GM12878 (cell line): Measurements from ENCODE around the gene CEP83. TPM values are rescaled to one million over a fixed set of nuclear protein-coding genes. Genes with fewer than 3 reads are reported as not detected.

Experiments used
- ATAC-seq: fragments of 200-7000 bp; cut with Tn5 transposase; 3 replicates; pipeline ENCODE4 v1.9.1; 2020; ENCODE audit warnings: mild to moderate bottlenecking, moderate library complexity
- BruUV-seq: library from RNA; stranded (reverse); fragments of 400-500 nt; replicated peaks from 2 replicates; lab custom pipeline; 2021; lab: Mats Ljungman, UMichigan
- CTCF ChIA-PET: fragments of 300-600 bp; sonication (Branson Sonifier 250); formaldehyde crosslinking; extraction: SDS; loops from one replicate; lab custom pipeline; 2021; ENCODE audit warnings: inconsistent platforms; lab: Yijun Ruan, JAX
- POLR2A ChIA-PET: fragments of 350-600 bp; formaldehyde crosslinking; extraction: SDS; loops from one replicate; lab custom pipeline; 2021; ENCODE audit warnings: inconsistent platforms; lab: Charles Lee
- RAD21 ChIA-PET: fragments of 300-600 bp; sonication (Branson Sonifier 250); formaldehyde crosslinking; loops from one replicate; lab custom pipeline; 2023; ENCODE audit warnings: antibody characterized with exemption; ENCODE audit not compliant: unreplicated experiment; lab: Charles Lee
- SMC1A ChIA-PET: fragments of 300-600 bp; sonication (Branson Sonifier 250); formaldehyde crosslinking; loops from one replicate; lab custom pipeline; 2023; ENCODE audit not compliant: unreplicated experiment, uncharacterized antibody; lab: Charles Lee
- DNase-seq: peaks from one replicate; pipeline ENCODE4 v3.0.0-alpha.2; 2011; ENCODE audit warnings: low read depth, low spot score
- FAIRE-seq: peaks from 3 replicates; lab custom pipeline; 2011; peaks lifted over from hg19 to GRCh38; lab: Jason Lieb, UNC
- H2AFZ ChIP-seq: 2 replicates; pipeline ENCODE4 v1.6.0; 2011; ENCODE audit warnings: low read depth, low read length, control low read depth; ENCODE audit not compliant: control insufficient read depth
- H3K27ac ChIP-seq: 2 replicates; pipeline ENCODE4 v1.5.1; 2011; ENCODE audit warnings: control low read depth; ENCODE audit not compliant: control insufficient read depth, insufficient read depth
- H3K27me3 ChIP-seq, 2 experiments: replicated peaks in 1 of 2; 2 replicates each; pipeline versions ENCODE4 v1.6.0 to v1.6.1; 2011; ENCODE audit warnings: low read length in 1 of 2; ENCODE audit not compliant: control insufficient read depth in 2 of 2, insufficient read depth in 2 of 2
- H3K36me3 ChIP-seq, 2 experiments: 2 replicates each; pipeline ENCODE4 v1.5.1; 2011; ENCODE audit warnings: low read length in 1 of 2; ENCODE audit not compliant: control insufficient read depth in 2 of 2, insufficient read depth in 2 of 2
- H3K4me1 ChIP-seq: 2 replicates; pipeline ENCODE4 v1.6.1; 2011; ENCODE audit warnings: mild to moderate bottlenecking, low read length, moderate library complexity, mixed read lengths; ENCODE audit not compliant: control insufficient read depth, insufficient read depth
- H3K4me2 ChIP-seq: 2 replicates; pipeline ENCODE4 v1.6.0; 2011; ENCODE audit warnings: control low read depth; ENCODE audit not compliant: control insufficient read depth, insufficient read depth
- H3K4me3 ChIP-seq: fragments of 200-600 bp; sonication (generic); 2 replicates; pipeline ENCODE4 v1.5.1; 2016
- H3K79me2 ChIP-seq: 2 replicates; pipeline ENCODE4 v1.6.0; 2011; ENCODE audit warnings: low read length; ENCODE audit not compliant: control insufficient read depth, insufficient read depth
- H3K9ac ChIP-seq: 2 replicates; pipeline ENCODE4 v1.8.0; 2011; ENCODE audit warnings: low read length, control low read depth, mixed read lengths; ENCODE audit not compliant: control insufficient read depth, insufficient read depth
- H3K9me3 ChIP-seq: replicated peaks from 3 replicates; pipeline ENCODE4 v1.5.1; 2011; ENCODE audit warnings: mild to moderate bottlenecking, low read length; ENCODE audit not compliant: control insufficient read depth, insufficient read depth
- H4K20me1 ChIP-seq: 2 replicates; pipeline ENCODE4 v1.6.0; 2011; ENCODE audit not compliant: control insufficient read depth, insufficient read depth
- BHLHE40 ChIP-seq, 2 experiments: fragments of 450-650 bp in 1 of 2; IDR thresholded peaks; 2 replicates each; pipeline ENCODE4 v1.6.1; 2011 to 2017; ENCODE audit warnings: low read depth in 2 of 2, borderline replicate concordance in 1 of 2, improper control_type of control experiment in 1 of 2, low read length in 1 of 2, mild to moderate bottlenecking in 1 of 2
- CHD2 ChIP-seq: IDR thresholded peaks from 2 replicates; pipeline ENCODE4 v1.6.1; 2011; ENCODE audit warnings: low read depth, low read length, improper control_type of control experiment, borderline replicate concordance
- CREM ChIP-seq: IDR thresholded peaks from 2 replicates; pipeline ENCODE4 v1.6.1; 2014; ENCODE audit warnings: antibody characterized with exemption, low read depth
- FOXM1 ChIP-seq: IDR thresholded peaks from 2 replicates; pipeline ENCODE4 v1.6.1; 2012; ENCODE audit warnings: low read depth, mild to moderate bottlenecking, inconsistent platforms, low read length, moderate library complexity
- HDAC2 ChIP-seq: fragments of 200-600 bp; sonication (generic); IDR thresholded peaks from 2 replicates; pipeline ENCODE4 v1.6.1; 2017
- JUNB ChIP-seq: IDR thresholded peaks from 2 replicates; pipeline ENCODE4 v1.6.1; 2016; ENCODE audit warnings: antibody characterized with exemption, mild to moderate bottlenecking
- MEF2A ChIP-seq: IDR thresholded peaks from 2 replicates; pipeline ENCODE4 v1.6.1; 2011; ENCODE audit warnings: low read depth, mild to moderate bottlenecking, low read length, moderate library complexity; ENCODE audit not compliant: insufficient read depth
- MEF2B ChIP-seq: fragments of 450-650 bp; IDR thresholded peaks from 2 replicates; pipeline ENCODE4 v1.6.1; 2018; ENCODE audit warnings: mild to moderate bottlenecking, moderate library complexity; ENCODE audit not compliant: partially characterized antibody, poor library complexity, severe bottlenecking
- NFIC ChIP-seq: IDR thresholded peaks from 2 replicates; pipeline ENCODE4 v1.6.1; 2012; ENCODE audit warnings: low read depth, mild to moderate bottlenecking, inconsistent platforms, low read length, moderate library complexity
- NR2F1 ChIP-seq: fragments of 450-650 bp; conservative IDR thresholded peaks from 2 replicates; pipeline ENCODE4 v1.6.1; 2017; ENCODE audit warnings: mild to moderate bottlenecking
- RUNX3 ChIP-seq: IDR thresholded peaks from 2 replicates; pipeline ENCODE4 v1.6.1; 2012; ENCODE audit warnings: low read length, inconsistent platforms
- SMAD1 ChIP-seq: fragments of 450-650 bp; IDR thresholded peaks from 2 replicates; pipeline ENCODE4 v1.6.1; 2018; ENCODE audit warnings: mild to moderate bottlenecking, low read depth; ENCODE audit not compliant: partially characterized antibody
- SREBF1 ChIP-seq: IDR thresholded peaks from 2 replicates; pipeline ENCODE4 v1.6.1; 2012; ENCODE audit warnings: mild to moderate bottlenecking, low read length
- TCF7 ChIP-seq: IDR thresholded peaks from 2 replicates; pipeline ENCODE4 v1.6.1; 2014; ENCODE audit warnings: antibody characterized with exemption, borderline replicate concordance
- ZNF384 ChIP-seq: IDR thresholded peaks from 2 replicates; pipeline ENCODE4 v1.6.1; 2012; ENCODE audit warnings: low read depth, mild to moderate bottlenecking, low read length, improper control_type of control experiment, borderline replicate concordance
- WGBS: methylation state at CpG from one replicate; pipeline ENCODE4 v1.1.6; 2016; ENCODE audit warnings: low lambda C conversion rate; ENCODE audit not compliant: insufficient replicate concordance, insufficient coverage; ENCODE audit errors: missing lambda C conversion rate; 5-methylcytosine and 5-hydroxymethylcytosine counted together
- in situ Hi-C: fragments of 300-500 bp; cut with MboI; formaldehyde crosslinking; loops from 9 replicates; pipeline ENCODE4 v1.14.3; 2018; ENCODE audit warnings: mixed read lengths
- intact Hi-C: fragments of 100-400 bp; cut with micrococcal nuclease; formaldehyde crosslinking; loops from one replicate; pipeline ENCODE4 v1.14.2; 2022; ENCODE audit not compliant: unreplicated experiment
- polyA plus RNA-seq, 11 experiments: library from polyadenylated mRNA; depleted of rRNA in 4 of 11; unstranded in 6 of 11; stranded (reverse) in 5 of 11; fragments of >200 nt; fragmentation: Nextera tagmentation in 4 of 11; fragmentation: Illumina TruSeq in 1 of 11; extraction: Ambion mirVana in 4 of 11; extraction: Trizol in 1 of 11; gene quantifications; 1 replicate in 1 of 11; 2 replicates in 10 of 11; pipeline versions ENCODE4 v1.2.1 to v1.2.3, GENCODE V29; 2011 to 2016; ENCODE audit warnings: inconsistent platforms in 2 of 11, missing spikeins in 2 of 11, low read depth in 1 of 11
- total RNA-seq, 4 experiments: library from RNA; depleted of rRNA in 3 of 4; stranded (reverse); fragments of >200 nt in 3 of 4; fragmentation: Illumina TruSeq in 1 of 4; extraction: Trizol in 1 of 4; gene quantifications; 2 replicates each; pipeline versions ENCODE4 v1.2.1 to v1.2.3, GENCODE V29; 2013 to 2021
- TF ChIP-seq, protein P1 (sequence below): IDR thresholded peaks from 2 replicates; pipeline ENCODE4 v1.6.1; 2011; ENCODE audit warnings: low read depth, mild to moderate bottlenecking, low read length, moderate library complexity, borderline replicate concordance; ENCODE audit errors: extremely low read depth
- TF ChIP-seq, protein P2 (sequence below): fragments of 450-650 bp; IDR thresholded peaks from 2 replicates; pipeline ENCODE4 v1.6.1; 2016; ENCODE audit warnings: mild to moderate bottlenecking, moderate library complexity, borderline replicate concordance
- TF ChIP-seq, protein P3 (sequence below): IDR thresholded peaks from 2 replicates; pipeline ENCODE4 v1.6.1; 2012; ENCODE audit warnings: low read length, inconsistent platforms

Gene CEP83
- total and polyA plus RNA-seq, 10 of the 15 experiments (the other 5 are each of a cell fraction or from before 2014, with no cell fraction given), result 4.3 to 39.0 (median 22.5) TPM

DNA sequence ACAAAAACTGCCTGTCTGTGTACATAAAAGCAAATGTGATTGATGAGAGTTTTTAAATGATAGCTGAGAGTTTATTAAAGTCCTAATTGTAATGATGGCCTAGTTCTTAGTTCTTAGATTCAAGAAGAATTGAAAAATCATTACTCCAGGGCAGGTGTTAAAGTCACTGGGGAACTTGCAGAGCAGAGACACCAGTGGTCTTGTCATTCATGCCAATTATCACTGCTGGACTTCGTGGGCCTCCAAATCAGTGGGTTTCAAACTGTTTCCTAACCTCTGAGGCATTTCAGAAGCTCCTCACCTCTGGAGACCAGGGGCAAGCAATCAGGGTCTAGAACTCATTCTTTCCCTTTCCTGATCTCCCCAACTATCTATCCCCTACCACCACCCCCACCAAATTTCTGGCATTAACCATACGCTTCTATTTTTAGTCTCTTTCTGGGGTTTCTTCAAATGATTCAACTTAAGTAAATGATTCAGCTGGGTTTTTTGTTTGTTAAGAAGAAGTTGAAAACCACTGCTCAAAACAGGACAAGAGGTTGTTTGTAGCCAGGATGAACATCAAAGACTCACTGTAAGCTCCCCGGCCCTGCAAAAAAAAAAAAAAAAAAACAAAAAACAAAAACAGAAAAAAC, 80.1 kb downstream of the CEP83 start:
- no peak overlapping the region for H2AFZ ChIP-seq
- H3K27ac ChIP-seq, result no peak overlapping the region
- ATAC-seq, result peak; percentile 58; the same call in 2 of the 3 replicates
- no TSS peak for BruUV-seq
- H4K20me1 ChIP-seq, result no peaks in the 10 kb centered on the region
- peaks cover 4% of the 10 kb centered on the region for H3K4me1 ChIP-seq
- no peaks in the 10 kb centered on the region for H3K27me3 ChIP-seq
- H3K36me3 ChIP-seq, result peaks cover 0 to 11% of the 10 kb centered on the region in 2 experiments; a peak in 1 of 4 replicates
- intact Hi-C loops (no loop called here), in situ Hi-C loops (no loop called here)
- H3K79me2 ChIP-seq, result no peaks in the 10 kb centered on the region
- WGBS, result 6% methylated on average over 2 of the region's 3 CpGs
- DNase-seq, result no peak
- H3K9me3 ChIP-seq, result peaks cover 5% of the 10 kb centered on the region; the same call in 2 of the 3 replicates
- ChIA-PET RAD21 (interaction anchor here (0.7 to 2.2 kb wide), 3 partner anchors 26 to 172 kb away, joined by 3 to 11 read pairs (median 6); no protein-coding TSS in a partner anchor), CTCF (interaction anchor here (0.8 to 1.1 kb wide), 3 partner anchors 25 to 61 kb away, joined by 3 to 4 read pairs (median 3); no protein-coding TSS in a partner anchor), POLR2A (interaction anchor here (0.5 to 0.6 kb wide), 2 partner anchors 23 to 106 kb away, joined by 3 read pairs; no protein-coding TSS in a partner anchor), SMC1A (interaction anchor here (0.7 to 3.4 kb wide), 11 partner anchors 9 to 244 kb away, joined by 3 to 20 read pairs (median 4); no protein-coding TSS in a partner anchor)
- no peak overlapping the region for H3K9ac ChIP-seq
- no peak overlapping the region for H3K4me2 ChIP-seq
- no peak for FAIRE-seq
- H3K4me3 ChIP-seq, result no peak overlapping the region
- no peak for TF ChIP-seq BHLHE40 (IDR thresholded peaks at IDR 0.05; ENCODE audit: borderline replicate concordance in 1 of 2, low read depth in 2 of 2, low read length in 1 of 2)
- TF ChIP-seq NFIC, result peak; percentile 63
- TF ChIP-seq, protein P1, sequence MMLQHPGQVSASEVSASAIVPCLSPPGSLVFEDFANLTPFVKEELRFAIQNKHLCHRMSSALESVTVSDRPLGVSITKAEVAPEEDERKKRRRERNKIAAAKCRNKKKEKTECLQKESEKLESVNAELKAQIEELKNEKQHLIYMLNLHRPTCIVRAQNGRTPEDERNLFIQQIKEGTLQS, result no peak
- TF ChIP-seq, protein P2, sequence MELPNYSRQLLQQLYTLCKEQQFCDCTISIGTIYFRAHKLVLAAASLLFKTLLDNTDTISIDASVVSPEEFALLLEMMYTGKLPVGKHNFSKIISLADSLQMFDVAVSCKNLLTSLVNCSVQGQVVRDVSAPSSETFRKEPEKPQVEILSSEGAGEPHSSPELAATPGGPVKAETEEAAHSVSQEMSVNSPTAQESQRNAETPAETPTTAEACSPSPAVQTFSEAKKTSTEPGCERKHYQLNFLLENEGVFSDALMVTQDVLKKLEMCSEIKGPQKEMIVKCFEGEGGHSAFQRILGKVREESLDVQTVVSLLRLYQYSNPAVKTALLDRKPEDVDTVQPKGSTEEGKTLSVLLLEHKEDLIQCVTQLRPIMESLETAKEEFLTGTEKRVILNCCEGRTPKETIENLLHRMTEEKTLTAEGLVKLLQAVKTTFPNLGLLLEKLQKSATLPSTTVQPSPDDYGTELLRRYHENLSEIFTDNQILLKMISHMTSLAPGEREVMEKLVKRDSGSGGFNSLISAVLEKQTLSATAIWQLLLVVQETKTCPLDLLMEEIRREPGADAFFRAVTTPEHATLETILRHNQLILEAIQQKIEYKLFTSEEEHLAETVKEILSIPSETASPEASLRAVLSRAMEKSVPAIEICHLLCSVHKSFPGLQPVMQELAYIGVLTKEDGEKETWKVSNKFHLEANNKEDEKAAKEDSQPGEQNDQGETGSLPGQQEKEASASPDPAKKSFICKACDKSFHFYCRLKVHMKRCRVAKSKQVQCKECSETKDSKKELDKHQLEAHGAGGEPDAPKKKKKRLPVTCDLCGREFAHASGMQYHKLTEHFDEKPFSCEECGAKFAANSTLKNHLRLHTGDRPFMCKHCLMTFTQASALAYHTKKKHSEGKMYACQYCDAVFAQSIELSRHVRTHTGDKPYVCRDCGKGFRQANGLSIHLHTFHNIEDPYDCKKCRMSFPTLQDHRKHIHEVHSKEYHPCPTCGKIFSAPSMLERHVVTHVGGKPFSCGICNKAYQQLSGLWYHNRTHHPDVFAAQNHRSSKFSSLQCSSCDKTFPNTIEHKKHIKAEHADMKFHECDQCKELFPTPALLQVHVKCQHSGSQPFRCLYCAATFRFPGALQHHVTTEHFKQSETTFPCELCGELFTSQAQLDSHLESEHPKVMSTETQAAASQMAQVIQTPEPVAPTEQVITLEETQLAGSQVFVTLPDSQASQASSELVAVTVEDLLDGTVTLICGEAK, result no peak
- TF ChIP-seq SMAD1, result no peak
- no peak for TF ChIP-seq SREBF1
- peak; percentile 79; the same call in 1 of the 2 replicates for TF ChIP-seq MEF2A
- TF ChIP-seq JUNB, result peak; percentile 54
- no peak for TF ChIP-seq HDAC2
- peak; percentile 37 for TF ChIP-seq ZNF384
- TF ChIP-seq NR2F1, result peak; percentile 26; the same call in 1 of the 2 replicates
- 0 out of 2 replicates have a peak, but pooled peaks have one; percentile 42 for TF ChIP-seq FOXM1
- TF ChIP-seq, protein P3, sequence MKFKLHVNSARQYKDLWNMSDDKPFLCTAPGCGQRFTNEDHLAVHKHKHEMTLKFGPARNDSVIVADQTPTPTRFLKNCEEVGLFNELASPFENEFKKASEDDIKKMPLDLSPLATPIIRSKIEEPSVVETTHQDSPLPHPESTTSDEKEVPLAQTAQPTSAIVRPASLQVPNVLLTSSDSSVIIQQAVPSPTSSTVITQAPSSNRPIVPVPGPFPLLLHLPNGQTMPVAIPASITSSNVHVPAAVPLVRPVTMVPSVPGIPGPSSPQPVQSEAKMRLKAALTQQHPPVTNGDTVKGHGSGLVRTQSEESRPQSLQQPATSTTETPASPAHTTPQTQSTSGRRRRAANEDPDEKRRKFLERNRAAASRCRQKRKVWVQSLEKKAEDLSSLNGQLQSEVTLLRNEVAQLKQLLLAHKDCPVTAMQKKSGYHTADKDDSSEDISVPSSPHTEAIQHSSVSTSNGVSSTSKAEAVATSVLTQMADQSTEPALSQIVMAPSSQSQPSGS, result 0 out of 2 replicates have a peak, but pooled peaks have one; percentile 26
- TF ChIP-seq TCF7, result peak; percentile 65
- no peak for TF ChIP-seq CHD2
- 0 out of 2 replicates have a peak, but pooled peaks have one; percentile 7 for TF ChIP-seq CREM
- TF ChIP-seq RUNX3, result peak; percentile 63
- TF ChIP-seq MEF2B, result peak; percentile 60
